Hematopoietic multipotent progenitor cell treated with erythropoietin and hydrocortisone succinate and interleukin-3 and kit ligand, for 17 days (in vitro differentiated cells): ENCODE results near the gene GATAD2A.

Experiments used
- DNase-seq: peaks from one replicate; pipeline ENCODE4 v3.0.0-alpha.2; 2015; ENCODE audit warnings: low spot score

GATAD2A gene

GRCh38 chr19:19531951-19532805, 126.7 kb downstream of the GATAD2A start:
- peak; percentile 74 for DNase-seq

- DNase-seq: no peak
Observed at GRCh38 chr19:19532806-19533701, 127.6 kb downstream of the GATAD2A start.

- DNase-seq: no peak
Observed at GRCh38 chr19:19533841-19534240, 128.4 kb downstream of the GATAD2A start.

- DNase-seq: no peak
Observed at GRCh38 chr19:19534556-19535265, 129.2 kb downstream of the GATAD2A start.

GRCh38 chr19:19535311-19536191, 130.1 kb downstream of the GATAD2A start:
- no peak for DNase-seq

GRCh38 chr19:19537075-19538048, 131.9 kb downstream of the GATAD2A start:
- DNase-seq: no peak

GRCh38 chr19:19538061-19538784, 132.7 kb downstream of the GATAD2A start, which contains the start of gene CILP2:
Gene CILP2 (plus strand): TSS chr19:19538265. CDS start chr19:19538350, 85 bp downstream.
- no peak for DNase-seq

- no peak for DNase-seq
Observed at GRCh38 chr19:19538785-19539166, 133.3 kb downstream of the GATAD2A start.

GRCh38 chr19:19539698-19540063, 134.2 kb downstream of the GATAD2A start:
- DNase-seq: no peak

GRCh38 chr19:19540064-19540714, 134.7 kb downstream of the GATAD2A start:
- DNase-seq: peak; percentile 86

GRCh38 chr19:19540715-19541515, 135.4 kb downstream of the GATAD2A start:
- peak; percentile 57 for DNase-seq

GRCh38 chr19:19541616-19542015, 136.1 kb downstream of the GATAD2A start:
- no peak for DNase-seq

- no peak for DNase-seq
Observed at GRCh38 chr19:19542507-19542906, 137.0 kb downstream of the GATAD2A start.

GRCh38 chr19:19543101-19543500, 137.6 kb downstream of the GATAD2A start:
- no peak for DNase-seq

GRCh38 chr19:19543640-19544039, 138.2 kb downstream of the GATAD2A start:
- no peak for DNase-seq

- no peak for DNase-seq
Observed at GRCh38 chr19:19544257-19544953, 138.9 kb downstream of the GATAD2A start.

GRCh38 chr19:19544954-19545591, 139.6 kb downstream of the GATAD2A start:
- no peak for DNase-seq
